Right atrium auricular region (tissue), 2 donors: Measurements from ENCODE around the gene CNDP2. TPM values are rescaled to one million over a fixed set of nuclear protein-coding genes. Genes with fewer than 3 reads are reported as not detected.

Source experiments
- DNase-seq: peaks from one replicate; pipeline ENCODE4 v3.0.0-alpha.2; 2019; ENCODE audit warnings: low spot score
- H3K27ac ChIP-seq, 2 donors: fragments of 200-600 bp; sonication (generic); 1 replicate in 1 of 2; 2 replicates in 1 of 2; pipeline ENCODE4 v1.5.1; 2016 to 2019
- H3K27me3 ChIP-seq, 2 donors: fragments of 200-600 bp; sonication (generic); one replicate each; pipeline versions ENCODE4 v1.5.1 to v1.6.0; 2017 to 2019
- H3K36me3 ChIP-seq: fragments of 200-600 bp; sonication (generic); one replicate; pipeline ENCODE4 v1.5.1; 2016
- H3K4me1 ChIP-seq, 2 donors: fragments of 200-600 bp; sonication (generic); one replicate each; pipeline versions ENCODE4 v1.5.1 to v1.6.0; 2017 to 2019
- H3K4me3 ChIP-seq, 2 donors: fragments of 200-600 bp; sonication (generic); 1 replicate in 1 of 2; 2 replicates in 1 of 2; pipeline ENCODE4 v1.5.1; 2017 to 2019; ENCODE audit warnings: mild to moderate bottlenecking in 1 of 2, moderate library complexity in 1 of 2
- H3K9me3 ChIP-seq, 2 donors: fragments of 200-600 bp; sonication (generic); one replicate each; pipeline ENCODE4 v1.5.1; 2019
- CTCF ChIP-seq, 2 donors: fragments of 200-600 bp; sonication (generic); IDR thresholded peaks; one replicate each; pipeline ENCODE4 v1.5.1; 2019; ENCODE audit warnings: antibody characterized with exemption in 2 of 2
- total RNA-seq, 2 donors: library from RNA; depleted of rRNA; stranded (reverse); fragments of >200 nt; gene quantifications; one replicate each; pipeline ENCODE4 v1.1.0, GENCODE V29; 2016

Gene CNDP2
- 10 to 100 TPM; 31.2 to 62.6 TPM for total RNA-seq

- peaks cover 0 to 36% of the 10 kb centered on the region in 2 donors for H3K4me1 ChIP-seq
- no peak for TF ChIP-seq CTCF (IDR thresholded peaks at IDR 0.05)
- H3K4me3 ChIP-seq: peak within 1 kb of the TSS; percentile 85 to 92
Observed at GRCh38 chr18:74495581-74496507, at the start of gene CNDP2. CNDP2 (plus strand) TSS chr18:74496363; CDS start chr18:74499974, 3,611 bp downstream.

GRCh38 chr18:74446631-74447403 lies 49.3 kb upstream of the CNDP2 start:
- TF ChIP-seq CTCF (IDR thresholded peaks at IDR 0.05): no peak
- H3K9me3 ChIP-seq: no peaks in the 10 kb centered on the region
- DNase-seq: peak; percentile 53
- no peak overlapping the region for H3K4me3 ChIP-seq
- no peaks in the 10 kb centered on the region for H3K36me3 ChIP-seq
- H3K27me3 ChIP-seq: no peaks in the 10 kb centered on the region
- H3K4me1 ChIP-seq: peaks cover 0 to 10% of the 10 kb centered on the region in 2 donors
- no peak overlapping the region for H3K27ac ChIP-seq

More at GRCh38 chr18:74495581-74496507, at the start of gene CNDP2:
- peaks cover 2% of the 10 kb centered on the region for H3K36me3 ChIP-seq
- H3K9me3 ChIP-seq: no peaks in the 10 kb centered on the region
- peak; percentile 99 for DNase-seq
- no peaks in the 10 kb centered on the region for H3K27me3 ChIP-seq
- peak within 1 kb of the TSS; percentile 90 to 92 for H3K27ac ChIP-seq

- Histone ChIP-seq H3K4me3 (no peak overlapping the region), H3K27ac (no peak overlapping the region), H3K36me3 (no peaks in the 10 kb centered on the region), H3K27me3 (no peaks in the 10 kb centered on the region), H3K4me1 (peaks cover 0 to 10% of the 10 kb centered on the region in 2 donors), H3K9me3 (no peaks in the 10 kb centered on the region)
- TF ChIP-seq CTCF (IDR thresholded peaks at IDR 0.05): no peak
- DNase-seq: peak; percentile 32
Observed at GRCh38 chr18:74447404-74448152, 48.6 kb upstream of the CNDP2 start.

GRCh38 chr18:74450626-74451025 lies 45.5 kb upstream of the CNDP2 start:
- no peak for TF ChIP-seq CTCF (IDR thresholded peaks at IDR 0.05)
- peaks cover 0 to 26% of the 10 kb centered on the region in 2 donors for H3K4me1 ChIP-seq
- no peaks in the 10 kb centered on the region for H3K36me3 ChIP-seq
- H3K27ac ChIP-seq: no peak overlapping the region
- no peaks in the 10 kb centered on the region for H3K9me3 ChIP-seq
- no peak for DNase-seq
- H3K27me3 ChIP-seq: no peaks in the 10 kb centered on the region
- H3K4me3 ChIP-seq: no peak overlapping the region

GRCh38 chr18:74451148-74451547 lies 45.0 kb upstream of the CNDP2 start:
- H3K4me1 ChIP-seq: peaks cover 0 to 31% of the 10 kb centered on the region in 2 donors
- DNase-seq: no peak
- TF ChIP-seq CTCF (IDR thresholded peaks at IDR 0.05): no peak
- H3K36me3 ChIP-seq: no peaks in the 10 kb centered on the region
- no peaks in the 10 kb centered on the region for H3K9me3 ChIP-seq
- no peak overlapping the region for H3K27ac ChIP-seq
- H3K4me3 ChIP-seq: no peak overlapping the region
- H3K27me3 ChIP-seq: no peaks in the 10 kb centered on the region
